Adipocyte (in vitro differentiated cells): ENCODE results near the gene SLC1A1.
A peak's percentile ranks its signal among the peaks of the same experiment; 100 is the strongest.

ENCODE experiments used
- DNase-seq: peaks from one replicate; pipeline ENCODE4 v3.0.0-alpha.2; 2015; ENCODE audit warnings: low read depth
- H3K27me3 ChIP-seq: replicated peaks from 2 replicates; pipeline ENCODE4 v1.7.0; 2013; ENCODE audit warnings: mild to moderate bottlenecking, low read length, moderate library complexity; ENCODE audit not compliant: control insufficient read depth, insufficient read depth
- H3K36me3 ChIP-seq: 2 replicates; pipeline ENCODE4 v1.7.0; 2013; ENCODE audit warnings: low read length, mild to moderate bottlenecking, moderate library complexity; ENCODE audit not compliant: control insufficient read depth, insufficient read depth, severe bottlenecking
- H3K4me1 ChIP-seq: 2 replicates; pipeline ENCODE4 v1.7.0; 2013; ENCODE audit warnings: mild to moderate bottlenecking, low read length, moderate library complexity; ENCODE audit not compliant: control insufficient read depth, insufficient read depth
- H3K4me3 ChIP-seq: 2 replicates; pipeline ENCODE4 v1.7.0; 2013; ENCODE audit warnings: mild to moderate bottlenecking, low read length, moderate library complexity
- H3K9ac ChIP-seq: 2 replicates; pipeline ENCODE4 v1.7.0; 2013; ENCODE audit warnings: mild to moderate bottlenecking, low read length, moderate library complexity
- H3K9me3 ChIP-seq: 2 replicates; pipeline ENCODE4 v1.7.0; 2013; ENCODE audit warnings: mild to moderate bottlenecking, low read length, moderate library complexity; ENCODE audit not compliant: control insufficient read depth

Gene SLC1A1

GRCh38 chr9:4506490-4506889 lies 16.2 kb downstream of the SLC1A1 start:
- Histone ChIP-seq H3K9ac (no peak overlapping the region), H3K4me1 (peaks cover 23% of the 10 kb centered on the region), H3K4me3 (no peak overlapping the region), H3K36me3 (no peaks in the 10 kb centered on the region), H3K27me3 (no peaks in the 10 kb centered on the region), H3K9me3 (no peaks in the 10 kb centered on the region)
- no peak for DNase-seq

GRCh38 chr9:4507306-4508130 lies 17.2 kb downstream of the SLC1A1 start:
- Histone ChIP-seq H3K4me1 (peaks cover 23% of the 10 kb centered on the region), H3K36me3 (no peaks in the 10 kb centered on the region)
- peak; percentile 33 for DNase-seq

GRCh38 chr9:4508246-4508906 lies 18.1 kb downstream of the SLC1A1 start:
- Histone ChIP-seq H3K4me3 (peak overlapping the region; percentile 11), H3K4me1 (peaks cover 23% of the 10 kb centered on the region)
- DNase-seq, result peak; percentile 59

More at GRCh38 chr9:4507306-4508130, 17.2 kb downstream of the SLC1A1 start:
- Histone ChIP-seq H3K9ac (no peak overlapping the region), H3K27me3 (no peaks in the 10 kb centered on the region), H3K4me3 (no peak overlapping the region), H3K9me3 (no peaks in the 10 kb centered on the region)

DNA sequence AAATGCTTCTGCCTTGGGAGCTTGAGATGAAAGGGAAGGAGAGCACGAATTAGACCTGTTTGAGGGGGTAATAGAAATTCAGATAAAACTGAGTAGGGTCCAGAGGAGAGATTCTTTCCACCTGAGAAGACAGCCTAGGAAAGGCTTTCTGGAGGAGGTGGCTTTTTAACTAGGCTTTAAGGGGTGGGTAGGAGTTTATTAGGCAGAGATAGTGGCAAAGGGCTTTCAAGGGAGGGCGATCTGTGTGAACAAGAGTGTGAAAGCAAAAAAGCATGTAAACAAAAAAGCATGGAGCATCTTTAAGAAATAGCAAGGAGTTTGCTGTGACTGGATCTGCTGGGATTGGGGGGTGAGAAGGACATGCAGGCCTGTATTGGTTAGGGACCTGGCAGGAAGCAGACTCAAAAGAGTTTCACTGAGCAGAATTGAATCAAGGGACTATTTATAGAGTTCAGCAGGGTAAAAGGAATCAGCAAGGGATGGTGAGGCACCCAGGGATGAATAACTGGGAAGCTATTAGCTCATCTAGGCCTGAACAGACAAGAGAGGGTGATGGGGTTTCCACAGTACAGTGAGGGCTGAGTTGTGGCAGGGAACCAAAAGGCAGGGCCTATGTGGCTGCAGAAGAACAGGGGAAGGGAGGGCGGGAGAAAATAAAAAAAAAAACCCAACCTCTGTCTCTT lies 18.8 kb downstream of the SLC1A1 start:
- DNase-seq, result peak; percentile 51
- no peaks in the 10 kb centered on the region for H3K9me3 ChIP-seq
- peak overlapping the region; percentile 11 for H3K4me3 ChIP-seq
- no peaks in the 10 kb centered on the region for H3K27me3 ChIP-seq
- no peaks in the 10 kb centered on the region for H3K36me3 ChIP-seq
- H3K9ac ChIP-seq, result peak overlapping the region; percentile 36
- peaks cover 23% of the 10 kb centered on the region for H3K4me1 ChIP-seq

More at GRCh38 chr9:4508246-4508906, 18.1 kb downstream of the SLC1A1 start:
- Histone ChIP-seq H3K9me3 (no peaks in the 10 kb centered on the region), H3K36me3 (no peaks in the 10 kb centered on the region), H3K9ac (peak overlapping the region; percentile 36), H3K27me3 (no peaks in the 10 kb centered on the region)

GRCh38 chr9:4509590-4509984 lies 19.3 kb downstream of the SLC1A1 start:
- Histone ChIP-seq H3K4me1 (peaks cover 23% of the 10 kb centered on the region), H3K36me3 (no peaks in the 10 kb centered on the region), H3K27me3 (no peaks in the 10 kb centered on the region), H3K9me3 (no peaks in the 10 kb centered on the region), H3K4me3 (no peak overlapping the region), H3K9ac (no peak overlapping the region)
- DNase-seq, result no peak

DNA sequence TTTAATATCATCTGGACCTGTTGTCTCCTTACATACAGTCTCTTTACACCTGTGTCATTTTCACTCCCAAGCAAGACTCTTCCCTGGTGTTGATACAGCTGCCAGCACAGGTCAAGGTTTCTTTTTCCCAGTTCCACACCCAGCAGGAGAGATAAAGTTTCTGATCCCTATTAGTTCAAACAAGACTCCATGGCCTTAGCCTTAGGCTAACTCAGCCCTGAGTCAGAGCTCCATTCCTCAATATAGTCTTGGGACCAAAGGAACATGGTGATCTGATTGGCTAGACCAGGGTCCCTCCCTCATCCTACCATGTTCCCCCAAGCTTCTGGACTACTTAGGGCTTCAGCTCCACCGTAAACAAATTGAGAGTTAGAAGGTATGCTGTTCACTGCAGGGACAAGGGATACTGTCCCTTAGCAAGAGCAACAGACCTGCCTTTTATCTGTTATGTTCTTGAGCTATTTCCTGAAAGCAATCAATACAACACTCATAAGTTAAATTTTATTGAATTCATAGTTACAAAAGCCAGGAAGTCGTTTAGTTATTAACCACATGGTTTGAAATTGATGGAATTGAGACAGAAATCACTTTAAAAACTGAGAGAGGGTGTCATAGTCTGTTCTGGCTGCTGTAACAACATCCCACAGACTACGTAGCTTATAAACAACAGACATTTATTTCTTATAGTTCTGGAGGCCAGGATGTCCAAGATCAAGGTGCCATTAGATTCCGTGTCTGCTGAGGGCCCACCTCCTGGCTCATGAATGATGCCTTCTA lies 20.5 kb downstream of the SLC1A1 start:
- DNase-seq, result no peak
- H3K36me3 ChIP-seq, result no peaks in the 10 kb centered on the region

DNA sequence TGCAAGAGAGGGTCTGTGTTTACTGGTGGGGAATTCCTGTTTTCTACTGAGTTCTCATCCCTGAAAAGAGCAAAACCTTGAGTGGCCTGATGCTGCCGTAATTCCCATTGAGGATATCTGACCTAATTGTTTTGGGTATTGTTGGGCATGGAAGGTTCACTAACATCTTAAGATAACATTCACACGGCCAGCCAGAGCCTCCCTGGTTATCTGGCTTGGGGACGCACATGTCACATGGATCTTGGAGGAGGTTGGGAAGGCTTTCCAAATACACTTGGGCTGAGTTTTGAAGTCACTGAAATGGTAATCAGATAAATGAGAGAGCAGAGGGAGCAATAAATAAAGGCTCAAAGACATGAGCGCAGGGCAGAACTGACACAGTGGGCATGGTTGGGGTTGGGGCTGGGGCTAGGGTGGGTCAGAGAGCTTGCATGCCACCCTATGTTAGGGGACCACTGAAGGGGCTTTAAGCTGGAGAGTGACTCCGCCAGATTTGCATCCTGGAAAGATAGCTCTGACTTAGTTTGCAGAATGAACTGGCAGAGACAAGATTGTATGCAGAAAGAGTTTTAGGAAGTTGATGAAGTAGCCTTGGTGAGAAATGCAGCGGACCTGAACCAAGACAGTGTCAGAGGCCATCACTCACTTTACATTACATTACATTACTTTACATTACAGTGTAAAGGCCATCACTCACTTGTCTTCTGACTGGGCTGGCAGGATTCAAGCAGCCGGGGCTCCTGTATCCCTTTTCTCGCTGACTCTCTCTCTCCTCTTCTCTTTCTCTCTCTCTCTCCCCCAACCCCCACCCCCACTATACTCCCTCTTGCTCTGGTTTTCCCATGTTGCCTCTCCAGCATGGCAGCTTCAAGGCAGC lies 24.2 kb downstream of the SLC1A1 start:
- Histone ChIP-seq H3K36me3 (peaks cover 5% of the 10 kb centered on the region), H3K4me3 (no peak overlapping the region), H3K9me3 (no peaks in the 10 kb centered on the region), H3K27me3 (no peaks in the 10 kb centered on the region), H3K9ac (no peak overlapping the region), H3K4me1 (peaks cover 7% of the 10 kb centered on the region)
- DNase-seq, result no peak

More for the DNA sequence above, 20.5 kb downstream of the SLC1A1 start:
- H3K4me1 ChIP-seq, result peaks cover 24% of the 10 kb centered on the region
- H3K9ac ChIP-seq, result no peak overlapping the region
- H3K9me3 ChIP-seq, result no peaks in the 10 kb centered on the region
- H3K4me3 ChIP-seq, result no peak overlapping the region
- H3K27me3 ChIP-seq, result no peaks in the 10 kb centered on the region

DNA sequence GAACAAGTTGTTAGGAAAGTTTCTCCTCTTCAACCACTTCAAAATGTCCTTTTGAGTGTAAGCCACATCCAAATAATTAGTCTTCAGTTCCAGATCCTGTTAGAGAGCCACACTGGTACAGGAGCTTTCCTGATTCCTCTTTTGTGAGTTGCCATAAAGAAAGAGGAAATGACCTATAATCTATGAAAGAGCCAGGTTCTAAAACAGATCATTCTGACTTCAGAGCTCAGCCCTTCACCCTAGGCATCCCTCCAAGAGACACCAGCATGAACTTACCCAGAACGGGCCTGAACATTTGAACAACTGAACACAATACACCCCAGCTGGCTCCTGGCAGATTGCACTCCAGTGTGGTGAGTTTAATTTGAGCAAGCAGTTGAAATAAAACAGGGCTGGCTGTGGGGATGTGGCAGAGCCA lies 25.7 kb downstream of the SLC1A1 start:
- Histone ChIP-seq H3K4me1 (peaks cover 5% of the 10 kb centered on the region), H3K9ac (no peak overlapping the region), H3K27me3 (no peaks in the 10 kb centered on the region), H3K4me3 (no peak overlapping the region), H3K36me3 (peaks cover 5% of the 10 kb centered on the region), H3K9me3 (no peaks in the 10 kb centered on the region)
- peak; percentile 35 for DNase-seq

- peaks cover 5% of the 10 kb centered on the region for H3K36me3 ChIP-seq
Observed at GRCh38 chr9:4517274-4517673, 27.0 kb downstream of the SLC1A1 start.

GRCh38 chr9:4519604-4520003 lies 29.3 kb downstream of the SLC1A1 start:
- Histone ChIP-seq H3K9me3 (no peaks in the 10 kb centered on the region), H3K9ac (no peak overlapping the region), H3K4me1 (peaks cover 5% of the 10 kb centered on the region), H3K36me3 (peaks cover 5% of the 10 kb centered on the region), H3K4me3 (no peak overlapping the region), H3K27me3 (no peaks in the 10 kb centered on the region)
- no peak for DNase-seq

More at GRCh38 chr9:4517274-4517673, 27.0 kb downstream of the SLC1A1 start:
- H3K9ac ChIP-seq, result no peak overlapping the region
- no peak overlapping the region for H3K4me3 ChIP-seq
- no peak for DNase-seq
- peaks cover 5% of the 10 kb centered on the region for H3K4me1 ChIP-seq
- H3K27me3 ChIP-seq, result no peaks in the 10 kb centered on the region
- H3K9me3 ChIP-seq, result no peaks in the 10 kb centered on the region
